Aorta (tissue), 5 donors: Measurements from ENCODE around the gene ZBTB7B. TPM values are rescaled to one million over a fixed set of nuclear protein-coding genes. Genes with fewer than 3 reads are reported as not detected.

Source experiments
- ATAC-seq: fragments of 200-7000 bp; cut with Tn5 transposase; one replicate; pipeline ENCODE4 v1.9.1; 2022; ENCODE audit warnings: moderate library complexity; ENCODE audit not compliant: low FRiP score
- DNase-seq, 2 donors: peaks; one replicate each; pipeline ENCODE4 v3.0.0-alpha.2; 2020
- H3K27ac ChIP-seq, 2 donors: one replicate each; pipeline ENCODE4 v1.5.1; 2013; ENCODE audit warnings: low read length in 2 of 2, mild to moderate bottlenecking in 2 of 2, moderate library complexity in 2 of 2, control low read depth in 1 of 2, inconsistent platforms in 1 of 2, low read depth in 1 of 2
- H3K27me3 ChIP-seq, 2 donors: one replicate each; pipeline ENCODE4 v1.6.1; 2013; ENCODE audit warnings: control low read depth in 1 of 2, low read length in 1 of 2, mild to moderate bottlenecking in 1 of 2, moderate library complexity in 1 of 2; ENCODE audit not compliant: insufficient read depth in 2 of 2, control insufficient read depth in 1 of 2
- H3K36me3 ChIP-seq, 2 donors: one replicate each; pipeline ENCODE4 v1.6.1; 2013; ENCODE audit warnings: control low read depth in 1 of 2, low read length in 1 of 2, mild to moderate bottlenecking in 1 of 2; ENCODE audit not compliant: insufficient read depth in 2 of 2, control insufficient read depth in 1 of 2
- H3K4me1 ChIP-seq, 2 donors: one replicate each; pipeline ENCODE4 v1.6.1; 2013; ENCODE audit warnings: low read length in 2 of 2, control low read depth in 1 of 2, mild to moderate bottlenecking in 1 of 2, moderate library complexity in 1 of 2; ENCODE audit not compliant: insufficient read depth in 2 of 2, control insufficient read depth in 1 of 2
- H3K4me3 ChIP-seq, 2 donors: one replicate each; pipeline ENCODE4 v1.5.1; 2013; ENCODE audit warnings: low read length in 2 of 2, control low read depth in 1 of 2, mild to moderate bottlenecking in 1 of 2
- H3K9me3 ChIP-seq: one replicate; pipeline ENCODE4 v1.6.1; 2013; ENCODE audit warnings: mild to moderate bottlenecking, low read length; ENCODE audit not compliant: control insufficient read depth
- WGBS, 2 donors: extraction: QIAGEN DNeasy Blood & Tissue Kit; methylation state at CpG; one replicate each; pipeline ENCODE4 v1.1.7; 2013; 5-methylcytosine and 5-hydroxymethylcytosine counted together
- intact Hi-C, 2 donors: fragments of 100-400 bp; cut with DNase I; formaldehyde crosslinking; loops; one replicate each; pipeline versions ENCODE4 v1.14.2 to v1.15.0; 2022
- microRNA-seq, 2 donors: library from miRNA; unstranded; fragments of <30 nt; microRNA quantifications; one replicate each; pipeline ENCODE4 v1.2.0, GENCODE V29; 2020
- polyA plus RNA-seq, 2 donors: library from polyadenylated mRNA; stranded (reverse); fragments of 200-250 nt; gene quantifications; one replicate each; pipeline ENCODE4 v1.2.3, GENCODE V29; 2013
- total RNA-seq, 2 donors: library from RNA; stranded (reverse); fragmentation: NEBNext Ultra II Directional; extraction: Animal tissue kit (Norgen Biotek cat#: 25700); gene quantifications; one replicate each; pipeline ENCODE4 v1.2.1, GENCODE V29; 2021
- donor health status: healthy with polysubstance abuse.
- donor health status: Bipolar disorder and iron deficiency.
- donor health status: DM: no; HTN: no; CAD: no.
- donor health status: DM: no; HTN: no; CAD: no.
- donor health status: DM: yes; HTN: yes; CAD: no.

The ZBTB7B gene
- total and polyA plus RNA-seq, 4 donors = 23.3 to 71.1 (median 39.6) TPM

DNA sequence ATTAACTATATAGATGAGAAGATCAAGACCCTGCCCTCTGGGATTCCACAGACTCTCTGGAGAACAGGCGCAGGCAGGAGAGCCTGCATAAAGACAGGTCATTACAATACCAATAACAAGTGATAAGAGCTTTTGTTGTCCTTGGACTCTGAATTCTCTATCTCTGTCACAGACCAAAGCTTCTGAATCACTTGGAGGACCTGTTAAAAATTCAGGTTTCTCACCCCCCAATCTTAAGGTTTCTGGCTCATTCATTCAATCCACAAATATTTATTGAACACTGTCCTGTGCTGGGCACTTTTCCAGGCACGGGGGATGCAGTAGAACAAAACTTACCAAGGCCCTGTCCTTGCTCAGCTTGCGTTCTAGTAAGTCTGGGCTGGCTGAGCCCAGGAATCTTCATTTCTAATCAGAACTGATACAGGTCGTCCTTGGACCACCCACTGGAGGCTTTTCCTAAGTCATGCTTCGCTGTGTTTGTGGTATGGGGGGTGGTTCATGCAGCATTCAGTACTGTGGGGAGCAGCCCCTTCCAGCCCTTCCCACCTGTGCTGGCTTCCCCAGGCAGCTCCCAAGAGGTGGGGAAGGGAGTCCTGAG, 62.3 kb downstream of the ZBTB7B start:
- no peak for ATAC-seq
- no peak overlapping the region for H3K27ac ChIP-seq
- no peak overlapping the region for H3K4me3 ChIP-seq
- intact Hi-C loops = loop anchor here in 1 of 2 donors (5.0 kb wide), 1 partner anchor 63 kb away; the partner anchor contains the start of gene ZBTB7B
- WGBS, 2 donors = 67 to 76% methylated on average over 5 of the region's 5 CpGs
- no peaks in the 10 kb centered on the region for H3K4me1 ChIP-seq
- no peaks in the 10 kb centered on the region for H3K27me3 ChIP-seq
- H3K36me3 ChIP-seq = no peaks in the 10 kb centered on the region
- DNase-seq = no peak
- no peaks in the 10 kb centered on the region for H3K9me3 ChIP-seq

DNA sequence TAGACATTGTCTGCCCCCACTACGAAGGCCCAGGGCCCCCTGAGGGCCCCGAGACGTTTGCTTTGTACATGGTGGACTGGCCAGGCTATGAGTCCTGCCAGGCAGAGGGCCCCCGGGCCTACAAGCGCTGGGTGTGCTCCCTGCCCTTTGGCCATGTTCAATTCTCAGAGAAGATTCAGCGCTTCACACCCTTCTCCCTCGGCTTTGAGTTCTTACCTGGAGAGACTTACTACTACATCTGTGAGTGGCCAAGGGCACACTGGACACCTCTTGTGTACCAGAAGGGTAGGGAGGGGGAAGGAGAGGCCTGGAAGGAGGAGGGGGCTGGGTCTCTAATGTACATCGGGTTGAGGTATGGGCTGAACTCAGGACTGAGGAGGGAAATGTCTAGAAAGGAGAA, 64.2 kb downstream of the ZBTB7B start:
- no peak overlapping the region for H3K27ac ChIP-seq
- intact Hi-C loops = no loop called here
- H3K4me3 ChIP-seq = no peak overlapping the region
- H3K36me3 ChIP-seq = no peaks in the 10 kb centered on the region
- DNase-seq = no peak
- no peak for ATAC-seq
- H3K9me3 ChIP-seq = no peaks in the 10 kb centered on the region
- 82 to 85% methylated on average over 8 of the region's 8 CpGs for WGBS, 2 donors
- H3K4me1 ChIP-seq = no peaks in the 10 kb centered on the region
- no peaks in the 10 kb centered on the region for H3K27me3 ChIP-seq

Small RNA genes lying within 50 kb of the gene (microRNA-seq; reads per million reads assigned to microRNA genes)
- 0 to 2.0 reads per million in 2 donors for gene MIR4258

Other genes with a start within 250 kb of the ZBTB7B start
- 1 to 10 TPM; 3.2 to 4.7 TPM for gene KCNN3, start 132.5 kb upstream of the ZBTB7B start, total RNA-seq
- gene KCNN3, start 132.5 kb upstream of the ZBTB7B start, polyA plus RNA-seq = under 1 TPM; 0.08 to 0.50 TPM
- gene PMVK, start 66.1 kb upstream of the ZBTB7B start, total RNA-seq = 10 to 100 TPM; 21.9 to 27.3 TPM
- 10 to 100 TPM; 40.4 to 52.7 TPM for gene PMVK, start 66.1 kb upstream of the ZBTB7B start, polyA plus RNA-seq
- 100 to 1,000 TPM; 106 to 119 TPM for gene PBXIP1, start 46.7 kb upstream of the ZBTB7B start, total RNA-seq
- 100 to 1,000 TPM in 1 of 2 donors, 10 to 100 TPM in 1; 95.3 to 169 TPM for gene PBXIP1, start 46.7 kb upstream of the ZBTB7B start, polyA plus RNA-seq
- gene PYGO2, start 41.0 kb upstream of the ZBTB7B start, total RNA-seq = 10 to 100 TPM; 17.3 to 23.6 TPM
- gene PYGO2, start 41.0 kb upstream of the ZBTB7B start, polyA plus RNA-seq = 10 to 100 TPM; 11.6 to 16.6 TPM
- 100 to 1,000 TPM; 165 to 182 TPM for gene SHC1, start 32.1 kb upstream of the ZBTB7B start, total RNA-seq
- gene SHC1, start 32.1 kb upstream of the ZBTB7B start, polyA plus RNA-seq = 100 to 1,000 TPM in 1 of 2 donors, 10 to 100 TPM in 1; 39.1 to 179 TPM
- gene CKS1B, start 28.1 kb upstream of the ZBTB7B start, total RNA-seq = 10 to 100 TPM; 19.3 to 25.5 TPM
- 10 to 100 TPM; 38.9 to 58.9 TPM for gene CKS1B, start 28.1 kb upstream of the ZBTB7B start, polyA plus RNA-seq
- gene FLAD1, start 19.5 kb upstream of the ZBTB7B start, total RNA-seq = 10 to 100 TPM; 14.5 to 17.6 TPM
- gene FLAD1, start 19.5 kb upstream of the ZBTB7B start, polyA plus RNA-seq = 10 to 100 TPM; 23.8 to 24.2 TPM
- gene LENEP, start 9.2 kb upstream of the ZBTB7B start, total RNA-seq = not detected
- gene LENEP, start 9.2 kb upstream of the ZBTB7B start, polyA plus RNA-seq = not detected
- gene DCST2, start 31.0 kb downstream of the ZBTB7B start, total RNA-seq = 1 to 10 TPM in 1 of 2 donors, under 1 TPM in 1; 0.75 to 1.8 TPM
- 1 to 10 TPM in 1 of 2 donors, under 1 TPM in 1; 0.25 to 5.6 TPM for gene DCST2, start 31.0 kb downstream of the ZBTB7B start, polyA plus RNA-seq
- gene DCST1, start 31.0 kb downstream of the ZBTB7B start, total RNA-seq = under 1 TPM in 1 of 2 donors, not detected in 1; 0.26 TPM
- not detected for gene DCST1, start 31.0 kb downstream of the ZBTB7B start, polyA plus RNA-seq
- 100 to 1,000 TPM; 129 to 180 TPM for gene ADAM15, start 48.5 kb downstream of the ZBTB7B start, total RNA-seq
- gene ADAM15, start 48.5 kb downstream of the ZBTB7B start, polyA plus RNA-seq = 10 to 100 TPM; 17.3 to 89.3 TPM
- gene EFNA4, start 60.9 kb downstream of the ZBTB7B start, total RNA-seq = 1 to 10 TPM; 3.0 to 5.7 TPM
- gene EFNA4, start 60.9 kb downstream of the ZBTB7B start, polyA plus RNA-seq = 1 to 10 TPM; 3.9 to 4.0 TPM
- gene EFNA3, start 76.0 kb downstream of the ZBTB7B start, total RNA-seq = 1 to 10 TPM; 1.8 to 3.2 TPM
- gene EFNA3, start 76.0 kb downstream of the ZBTB7B start, polyA plus RNA-seq = under 1 TPM in 1 of 2 donors, not detected in 1; 0.41 TPM
- 10 to 100 TPM; 18.9 to 49.1 TPM for gene EFNA1, start 125.1 kb downstream of the ZBTB7B start, total RNA-seq
- 10 to 100 TPM in 1 of 2 donors, 1 to 10 TPM in 1; 7.1 to 12.1 TPM for gene EFNA1, start 125.1 kb downstream of the ZBTB7B start, polyA plus RNA-seq
- gene SLC50A1, start 133.1 kb downstream of the ZBTB7B start, total RNA-seq = 10 to 100 TPM; 19.8 to 26.8 TPM
- gene SLC50A1, start 133.1 kb downstream of the ZBTB7B start, polyA plus RNA-seq = 10 to 100 TPM; 22.7 to 28.2 TPM
- gene DPM3, start 137.7 kb downstream of the ZBTB7B start, total RNA-seq = 10 to 100 TPM; 42.4 to 52.4 TPM
- 100 to 1,000 TPM; 162 to 200 TPM for gene DPM3, start 137.7 kb downstream of the ZBTB7B start, polyA plus RNA-seq
- 100 to 1,000 TPM; 136 to 143 TPM for gene KRTCAP2, start 170.5 kb downstream of the ZBTB7B start, total RNA-seq
- 100 to 1,000 TPM; 179 to 255 TPM for gene KRTCAP2, start 170.5 kb downstream of the ZBTB7B start, polyA plus RNA-seq
- 1 to 10 TPM; 1.6 to 3.4 TPM for gene TRIM46, start 171.0 kb downstream of the ZBTB7B start, total RNA-seq
- 1 to 10 TPM in 1 of 2 donors, under 1 TPM in 1; 0.50 to 2.1 TPM for gene TRIM46, start 171.0 kb downstream of the ZBTB7B start, polyA plus RNA-seq
- 10 to 100 TPM; 58.9 to 97.9 TPM for gene THBS3, start 205.1 kb downstream of the ZBTB7B start, total RNA-seq
- gene THBS3, start 205.1 kb downstream of the ZBTB7B start, polyA plus RNA-seq = 100 to 1,000 TPM in 1 of 2 donors, 10 to 100 TPM in 1; 21.7 to 195 TPM
- 10 to 100 TPM; 20.3 to 21.3 TPM for gene MTX1, start 205.9 kb downstream of the ZBTB7B start, total RNA-seq
- gene MTX1, start 205.9 kb downstream of the ZBTB7B start, polyA plus RNA-seq = 10 to 100 TPM; 26.2 to 52.9 TPM